IMR-90 (cell line): ENCODE data around the gene BPGM.

Experiments
- BHLHE40 ChIP-seq: fragments of 150-350 bp; IDR thresholded peaks from 2 replicates; pipeline ENCODE4 v1.6.1; 2016; ENCODE audit warnings: mild to moderate bottlenecking, low read depth, low read length
- CTCF ChIP-seq: conservative IDR thresholded peaks from 2 replicates; pipeline ENCODE4 v1.5.1; 2012; ENCODE audit warnings: mild to moderate bottlenecking, low read depth, low read length, improper control_type of control experiment
- POLR2A ChIP-seq: IDR thresholded peaks from 2 replicates; pipeline ENCODE4 v1.6.1; 2012; ENCODE audit warnings: mild to moderate bottlenecking, low read depth, low read length
- RCOR1 ChIP-seq: IDR thresholded peaks from 2 replicates; pipeline ENCODE4 v1.6.1; 2012; ENCODE audit warnings: mild to moderate bottlenecking, low read length, improper control_type of control experiment; ENCODE audit not compliant: insufficient replicate concordance

GRCh38 chr7:134601459-134601858 is 45.2 kb upstream of the BPGM start:
- TF ChIP-seq CTCF: no peak
- no peak for TF ChIP-seq RCOR1
- TF ChIP-seq BHLHE40: no peak
- TF ChIP-seq POLR2A: no peak
